DMS153 treated with DMSO at 0.1 percent for 48 hours (cell line): ENCODE results near the gene MALRD1.

Source experiments
- DNase-seq: peaks from one replicate; lab custom pipeline; 2025; ENCODE audit not compliant: unreplicated experiment; lab: John Stamatoyannopoulos, UW

Gene MALRD1

DNA sequence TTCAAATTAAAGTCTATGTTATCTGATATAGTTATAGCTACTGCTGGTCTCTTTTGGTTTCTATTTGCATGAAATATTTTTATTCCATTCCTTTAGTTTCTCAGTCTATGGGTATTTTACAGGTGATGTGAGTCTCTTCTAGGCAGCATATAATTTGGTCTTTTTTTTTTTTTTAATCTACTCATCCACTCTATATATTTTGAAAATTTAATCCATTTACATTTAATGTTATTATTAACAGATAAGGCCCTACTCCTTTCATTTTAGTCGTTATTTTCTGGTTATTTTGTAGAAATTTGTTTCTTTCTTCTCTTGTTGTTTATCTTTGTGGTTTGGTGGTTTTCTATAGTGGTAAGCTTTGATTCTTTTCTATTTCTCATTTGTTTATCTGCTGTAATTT, 58.8 kb downstream of the MALRD1 start:
- DNase-seq: no peak

DNA sequence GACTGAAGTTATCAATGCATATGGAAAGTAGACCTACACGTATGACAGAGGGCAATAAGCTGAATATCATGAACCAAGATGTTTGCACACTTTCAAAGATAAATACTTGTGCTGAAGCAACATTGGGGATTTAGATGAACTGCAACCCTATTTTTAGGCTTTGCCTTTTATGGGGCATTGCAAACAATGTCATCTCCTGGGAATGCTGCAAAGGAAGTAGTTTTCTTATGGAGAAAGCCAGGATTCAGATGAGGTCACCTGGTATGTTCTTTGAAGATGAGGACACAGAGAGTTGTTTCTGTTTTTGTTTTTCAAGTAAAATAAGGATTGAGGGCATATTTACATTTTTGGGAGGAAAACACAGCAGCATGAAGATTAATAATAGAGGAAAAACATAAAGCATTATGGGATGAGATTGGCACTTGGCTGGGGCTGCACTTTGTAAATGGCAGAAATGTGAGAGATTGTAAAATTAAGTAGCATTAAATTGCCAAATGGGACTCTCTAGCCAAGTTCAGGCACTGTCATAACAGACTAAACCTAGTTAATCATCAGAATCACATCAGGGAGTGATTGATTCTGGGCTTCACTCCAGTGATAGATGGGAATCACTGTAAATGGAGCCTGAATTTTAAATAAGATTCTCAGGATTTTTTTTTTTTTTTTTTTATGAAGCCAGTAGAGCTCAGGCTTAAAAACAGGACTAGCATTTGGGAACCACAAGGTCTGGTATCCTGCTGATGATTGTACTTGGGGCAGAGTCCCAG, 63.1 kb downstream of the MALRD1 start:
- no peak for DNase-seq

DNA sequence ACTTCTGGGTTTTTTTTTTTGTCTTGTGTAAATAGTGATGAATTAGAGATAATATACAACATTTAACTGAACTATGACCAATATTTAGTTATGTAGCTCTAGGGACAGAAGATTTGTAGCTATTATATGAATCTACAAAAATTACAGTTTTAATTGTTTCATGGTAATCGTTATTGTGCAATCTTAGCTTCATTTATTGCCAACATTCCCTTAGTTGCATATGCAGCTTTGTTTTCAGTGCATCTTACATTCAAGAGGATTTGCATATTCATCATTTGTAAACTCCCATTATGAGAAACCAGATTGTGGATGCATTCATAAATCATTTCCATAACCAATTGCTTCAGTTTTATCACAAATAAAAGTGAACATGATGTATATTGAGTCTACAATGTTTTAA, 68.8 kb downstream of the MALRD1 start:
- DNase-seq: no peak

DNA sequence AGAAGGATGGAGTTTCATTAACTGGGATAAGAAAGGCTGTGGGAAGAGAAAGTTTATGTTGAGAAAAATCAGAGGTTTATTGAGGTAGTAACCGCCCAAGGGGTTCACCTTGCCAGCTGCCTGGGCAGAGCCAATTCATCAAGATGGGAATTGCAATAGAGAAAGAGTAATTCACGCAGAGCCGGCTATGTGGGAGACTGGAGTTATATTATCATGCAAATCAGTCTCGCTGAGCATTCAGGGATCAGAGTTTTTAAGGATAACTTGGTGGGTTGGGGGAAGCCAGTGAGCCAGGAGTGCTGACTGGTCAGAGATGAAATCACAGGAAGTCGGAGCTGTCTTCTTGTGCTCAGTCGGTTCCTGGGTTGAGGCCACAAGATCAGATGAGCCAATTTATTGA, 70.6 kb downstream of the MALRD1 start:
- no peak for DNase-seq

DNA sequence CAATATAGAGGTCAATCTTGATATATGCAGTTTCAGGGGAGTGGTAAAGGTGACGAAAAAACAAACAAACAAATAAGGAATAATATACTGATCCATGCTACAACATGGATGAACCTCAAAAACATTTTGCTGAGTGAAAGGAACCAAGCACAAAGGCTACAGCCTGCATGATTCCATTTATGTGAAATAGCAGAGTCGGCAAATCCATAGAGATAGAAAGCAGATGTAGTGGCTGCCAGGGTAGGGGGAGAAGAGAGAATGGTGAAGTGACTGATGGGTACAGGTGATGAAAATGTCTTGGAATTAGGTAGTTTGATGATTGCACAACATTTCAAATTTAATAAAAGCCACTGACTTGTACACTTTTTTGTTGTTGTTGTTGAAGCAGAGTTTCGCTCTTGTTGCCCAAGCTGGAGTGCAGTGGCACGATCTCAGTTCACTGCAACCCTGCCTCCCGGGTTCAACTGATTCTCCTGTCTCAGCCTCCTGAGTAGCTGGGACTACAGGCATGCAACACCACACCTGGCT, 71.8 kb downstream of the MALRD1 start:
- DNase-seq: no peak

DNA sequence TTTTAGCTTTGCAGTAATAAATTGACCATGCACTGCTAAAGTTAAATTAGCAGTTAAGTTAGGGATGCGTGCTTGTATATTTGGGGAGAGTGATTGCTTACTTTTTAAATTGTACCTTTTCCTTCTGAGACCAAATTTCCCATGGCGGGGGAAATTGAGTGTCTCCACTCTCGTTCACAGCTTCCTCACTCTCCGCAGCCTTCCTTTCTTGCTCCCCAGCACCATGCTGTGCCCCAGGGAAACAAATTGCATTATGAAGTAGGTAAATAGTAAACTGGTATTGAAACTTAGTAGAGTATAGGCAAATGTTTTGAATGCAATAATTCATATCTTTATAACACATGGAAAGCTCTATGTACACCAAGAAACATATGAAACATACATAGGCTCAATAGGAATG, 85.4 kb downstream of the MALRD1 start:
- no peak for DNase-seq

DNA sequence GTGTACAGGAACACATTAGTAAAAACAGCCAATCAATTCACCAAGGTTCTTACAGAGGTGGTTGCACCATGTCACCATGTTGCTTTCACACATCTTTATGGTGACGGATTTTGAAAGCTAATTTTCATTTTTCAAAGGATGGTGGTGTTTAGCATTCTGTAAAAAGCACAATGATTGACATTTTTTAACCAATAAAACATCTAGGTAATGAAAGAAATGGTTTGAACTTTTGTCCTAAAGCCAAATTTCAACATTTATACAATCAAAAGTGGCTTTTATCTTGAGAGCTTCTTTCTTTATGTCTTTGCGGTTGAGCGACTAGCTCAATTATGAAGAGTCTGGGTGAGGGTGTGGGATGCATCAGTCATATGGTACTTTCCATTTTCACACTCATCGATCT, 94.4 kb downstream of the MALRD1 start:
- no peak for DNase-seq

DNA sequence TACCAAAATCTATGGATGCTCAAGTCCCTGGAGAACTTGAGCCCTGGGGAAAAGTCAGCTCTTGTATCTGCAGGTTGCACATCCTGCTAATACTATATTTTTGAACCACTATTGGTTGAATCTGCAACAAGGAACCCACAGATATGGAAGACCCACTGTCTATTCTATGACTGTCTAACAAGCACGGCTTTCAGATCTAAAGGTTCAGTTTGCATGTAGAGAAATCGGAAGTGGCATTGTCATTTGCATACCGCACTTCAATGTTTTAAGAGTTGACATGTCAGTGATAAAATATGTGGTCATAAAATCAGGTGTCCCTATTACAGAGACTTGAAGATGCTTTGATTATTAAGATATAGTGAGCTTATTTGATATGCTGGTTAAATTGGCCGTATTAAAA, 95.6 kb downstream of the MALRD1 start:
- DNase-seq: no peak

DNA sequence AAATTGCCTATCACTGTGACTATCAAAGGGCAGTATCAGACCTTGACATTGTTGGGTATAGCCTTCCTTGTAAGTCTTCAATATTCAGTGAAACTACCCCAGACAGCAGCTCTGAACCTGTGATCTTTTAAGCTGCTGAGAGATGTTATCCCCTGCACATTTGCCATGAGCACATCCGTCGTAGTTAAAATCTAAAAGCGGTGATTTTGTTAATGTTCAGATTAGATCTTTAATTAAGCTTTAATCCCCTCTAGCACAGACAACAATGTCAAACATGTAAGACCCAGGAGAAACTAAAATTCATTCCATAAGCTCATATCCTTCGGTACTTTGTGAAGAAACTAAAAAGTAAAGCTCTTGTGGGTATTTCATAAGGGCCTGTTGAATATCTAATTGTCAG, 105.8 kb downstream of the MALRD1 start:
- DNase-seq: no peak

DNA sequence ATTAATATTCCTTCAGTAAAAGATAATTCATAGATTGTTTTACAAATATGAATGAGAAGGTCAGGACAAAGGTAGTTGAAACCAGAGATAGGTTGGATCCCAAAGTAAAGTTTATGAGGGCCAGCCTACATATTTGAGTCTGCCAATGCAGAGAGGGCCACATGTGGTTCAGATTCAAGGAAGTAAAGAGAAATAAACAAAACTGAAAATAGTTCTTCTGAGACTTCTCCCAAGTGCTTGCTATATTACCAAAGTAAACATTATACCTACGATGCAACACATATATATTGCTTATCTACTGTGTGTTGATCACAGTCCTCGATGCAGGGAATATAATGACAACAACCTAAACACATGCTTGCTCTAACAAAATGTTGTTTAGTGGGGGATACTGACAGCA, 109.8 kb downstream of the MALRD1 start:
- no peak for DNase-seq

DNA sequence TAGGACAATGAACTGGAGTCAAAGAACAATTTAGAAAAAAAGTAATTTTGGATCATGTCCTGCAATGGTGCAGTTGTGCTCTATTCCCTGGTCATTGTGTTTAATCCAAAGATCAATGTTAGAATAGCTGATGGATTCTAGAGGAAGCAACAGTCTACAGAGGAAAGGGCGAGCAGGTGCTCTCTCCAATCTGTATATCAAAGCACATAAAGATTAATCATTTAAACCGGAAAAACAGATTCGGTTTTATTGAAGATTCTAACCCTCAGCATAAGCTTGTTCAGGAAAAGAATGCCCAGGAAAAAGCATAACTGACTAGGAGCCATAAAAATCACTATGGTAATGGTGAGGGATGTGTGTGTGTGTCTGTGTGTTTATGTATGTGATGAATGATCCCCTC, 110.3 kb downstream of the MALRD1 start:
- no peak for DNase-seq

DNA sequence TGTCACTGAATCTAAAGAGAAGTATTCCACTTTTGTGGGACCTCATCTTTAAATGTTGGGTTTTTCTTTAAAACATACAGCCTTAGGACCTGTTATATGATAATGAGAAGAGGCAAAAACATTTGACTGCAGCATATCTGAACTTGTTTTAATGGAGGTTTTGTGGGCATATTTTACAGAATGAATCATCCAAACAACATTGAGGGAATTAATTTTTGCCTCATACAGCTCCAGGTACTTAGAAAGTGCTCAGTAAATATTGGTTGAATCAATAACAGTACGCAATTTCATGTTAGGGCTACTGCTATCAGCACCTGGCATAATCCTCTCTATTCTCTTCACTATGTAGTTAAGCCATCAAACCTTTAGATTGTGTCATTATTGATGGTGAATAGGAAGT, 115.9 kb downstream of the MALRD1 start:
- DNase-seq: no peak

DNA sequence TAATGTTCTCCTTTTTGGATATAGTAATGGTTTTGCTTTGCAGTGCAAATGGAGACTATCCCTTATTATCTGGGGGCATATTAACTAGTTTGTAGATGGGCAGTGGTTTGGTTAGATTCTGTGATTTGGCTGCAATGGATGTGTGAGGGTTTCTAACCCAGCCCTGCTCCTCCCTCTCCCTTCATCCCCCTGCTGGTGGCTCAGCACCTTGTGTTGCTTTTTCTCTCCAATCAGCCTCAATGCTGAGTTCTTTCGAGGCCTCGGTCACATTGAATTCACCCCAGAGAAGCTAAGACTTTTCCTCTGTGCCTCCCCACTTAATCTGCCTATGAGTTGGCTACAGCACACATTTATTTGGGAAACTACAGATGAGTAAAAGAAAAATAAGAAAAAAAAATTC, 120.0 kb downstream of the MALRD1 start:
- DNase-seq: no peak

DNA sequence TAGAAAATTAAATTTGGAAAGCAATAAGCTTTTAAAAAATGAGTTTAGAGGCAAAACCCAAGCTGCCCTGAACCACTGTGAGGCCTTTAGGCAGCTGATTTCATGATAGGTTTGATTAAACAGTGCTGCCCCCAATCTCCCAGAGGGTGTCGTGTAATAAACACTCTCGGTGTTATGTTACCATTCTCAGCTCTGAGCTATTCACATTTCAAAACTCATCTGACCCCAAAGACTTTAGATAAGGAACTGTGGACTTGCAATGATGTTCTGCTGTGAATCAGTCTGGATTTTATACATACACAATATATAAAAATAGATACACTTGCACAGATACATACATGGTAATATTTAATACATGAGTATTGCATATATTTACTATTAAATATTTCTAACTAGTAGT, 120.4 kb downstream of the MALRD1 start:
- DNase-seq: no peak

DNA sequence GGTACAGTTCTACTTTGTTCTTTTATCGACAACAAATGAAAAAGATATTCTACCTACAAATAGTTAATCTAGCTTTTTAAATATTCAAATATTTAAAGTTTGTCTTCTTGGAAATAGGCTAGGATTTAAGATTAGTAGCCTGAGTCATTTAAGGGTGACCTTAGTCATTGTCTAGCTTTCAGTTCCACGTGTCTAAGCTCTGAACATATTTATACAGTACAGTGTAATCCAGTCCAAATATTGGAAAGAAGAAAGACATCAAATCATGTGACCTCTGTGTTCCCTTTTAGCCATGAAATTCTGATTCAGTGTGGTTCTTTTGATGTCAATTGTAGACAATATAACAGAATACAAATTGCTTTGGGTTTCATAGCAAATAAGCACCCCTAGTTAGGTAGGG, 121.1 kb downstream of the MALRD1 start:
- DNase-seq: no peak

DNA sequence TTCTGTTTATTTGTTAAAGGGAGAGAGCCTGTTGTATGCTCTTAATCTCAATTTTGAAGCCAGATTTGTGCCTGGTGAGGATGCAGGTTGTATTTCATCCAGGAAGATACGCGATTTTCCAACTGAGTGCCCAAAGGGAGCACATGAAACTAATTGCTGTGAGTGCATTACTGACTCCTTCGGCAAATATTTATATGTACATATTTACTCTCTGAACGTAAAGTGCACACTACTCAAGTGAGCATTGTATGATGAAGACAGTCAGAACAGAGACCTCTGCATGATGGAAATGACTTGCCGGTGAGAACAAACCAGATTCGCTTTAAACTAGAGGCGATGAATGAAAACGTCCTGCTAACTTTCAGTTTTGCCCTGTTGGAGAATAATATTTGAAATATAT, 130.1 kb downstream of the MALRD1 start:
- no peak for DNase-seq

DNA sequence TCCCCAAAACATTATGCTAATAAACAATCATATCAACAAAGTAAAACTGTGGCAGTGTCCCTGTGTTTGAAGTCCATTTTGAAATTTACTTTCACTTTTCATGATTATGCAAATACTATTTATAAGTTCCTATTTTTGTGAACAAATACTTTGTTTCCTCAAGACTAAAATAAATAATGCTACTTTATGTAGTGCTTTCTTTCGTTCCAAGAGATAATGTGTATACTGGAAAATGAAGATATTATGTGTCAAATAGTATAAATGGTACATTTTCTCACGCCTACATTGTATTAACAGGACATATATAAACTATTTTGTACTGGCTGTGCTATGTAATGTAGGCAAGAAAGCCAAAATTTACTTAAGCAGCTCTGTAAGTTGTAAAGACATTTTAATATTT, 136.3 kb downstream of the MALRD1 start:
- no peak for DNase-seq

DNA sequence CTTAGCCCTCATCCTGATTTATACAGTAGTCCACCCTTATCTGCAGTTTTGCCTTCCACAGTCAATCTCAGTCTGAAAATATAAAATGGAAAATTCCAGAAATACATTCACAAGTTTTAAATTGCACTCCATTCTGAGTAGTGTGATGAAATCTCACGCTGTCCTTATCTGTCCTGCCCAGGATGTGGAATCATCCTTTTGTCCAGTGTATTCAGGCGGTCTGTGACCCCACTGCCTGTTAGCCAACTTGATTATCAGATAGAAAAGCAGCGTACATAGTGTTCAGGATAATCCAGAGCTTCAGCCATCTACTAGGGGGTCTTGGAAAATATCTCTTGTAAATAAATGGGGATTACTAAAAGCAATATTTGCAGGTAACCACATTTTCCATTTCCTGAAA, 146.3 kb downstream of the MALRD1 start:
- no peak for DNase-seq

DNA sequence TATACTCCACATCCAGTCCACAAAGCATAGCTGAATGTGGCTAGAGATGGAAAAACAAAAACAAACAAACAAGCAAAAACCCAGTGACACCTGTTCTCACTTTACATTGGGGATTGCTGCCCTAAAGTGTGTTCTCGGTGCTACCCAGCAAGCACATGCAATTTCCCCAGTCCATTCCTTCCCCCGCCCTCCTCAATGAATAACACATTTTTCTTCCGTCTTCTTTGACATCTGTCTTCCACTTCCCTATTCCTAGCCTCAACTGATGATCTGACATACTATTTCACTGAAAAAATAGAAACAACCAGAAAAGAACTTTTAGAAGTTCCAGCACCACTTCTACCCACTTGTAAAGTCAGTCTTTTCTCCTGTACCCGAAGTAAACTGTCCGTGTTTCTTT, 147.1 kb downstream of the MALRD1 start:
- DNase-seq: no peak

DNA sequence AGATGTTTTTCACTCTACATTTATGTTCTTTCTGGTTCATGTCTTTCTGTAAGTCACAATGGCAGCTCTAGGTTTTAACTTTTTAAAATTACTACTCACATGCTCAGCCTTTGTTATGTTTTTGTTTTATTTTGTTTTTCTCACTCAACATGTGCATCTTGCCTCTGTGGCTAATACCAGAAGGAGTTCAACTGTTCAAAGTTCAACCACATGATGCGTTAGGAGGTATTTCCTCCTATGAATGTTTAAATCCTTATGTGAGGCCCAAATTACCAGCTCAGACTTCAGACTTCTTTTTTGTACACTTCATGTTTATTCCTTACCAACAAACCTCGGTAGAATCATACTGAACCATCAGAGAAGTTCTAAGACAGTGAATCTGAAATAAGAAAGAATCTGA, 151.6 kb downstream of the MALRD1 start:
- DNase-seq: no peak

DNA sequence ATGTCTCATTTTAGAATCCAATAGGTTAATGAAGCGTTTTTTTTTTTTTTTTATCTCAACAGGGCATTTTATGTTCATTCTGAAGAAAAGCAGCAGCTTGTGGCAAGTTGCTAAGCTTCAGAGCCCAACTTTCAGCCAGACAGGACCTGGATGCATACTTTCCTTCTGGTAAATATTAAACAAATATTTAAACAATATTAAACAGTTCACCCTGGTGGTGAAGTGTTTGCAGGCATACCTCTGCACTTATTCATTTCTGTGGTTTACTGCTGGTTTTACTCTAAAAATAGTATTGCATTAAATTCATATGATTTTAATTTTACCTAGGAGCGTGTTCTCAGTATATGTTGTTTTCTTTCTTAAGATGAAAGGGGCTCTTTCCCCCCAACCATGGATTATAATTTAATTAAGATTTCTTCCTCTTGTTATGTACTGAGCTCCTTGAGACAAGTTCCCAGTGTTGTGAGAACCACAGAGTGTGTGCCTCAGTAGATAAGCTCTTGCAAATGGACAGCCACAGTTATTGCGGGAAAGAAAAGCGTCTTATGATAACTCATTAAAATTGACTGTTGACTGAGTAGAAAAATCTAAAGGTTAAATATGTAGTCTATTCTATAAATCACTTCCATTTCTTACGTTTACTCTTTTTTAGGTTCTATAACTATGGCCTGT, 155.8 kb downstream of the MALRD1 start:
- no peak for DNase-seq

DNA sequence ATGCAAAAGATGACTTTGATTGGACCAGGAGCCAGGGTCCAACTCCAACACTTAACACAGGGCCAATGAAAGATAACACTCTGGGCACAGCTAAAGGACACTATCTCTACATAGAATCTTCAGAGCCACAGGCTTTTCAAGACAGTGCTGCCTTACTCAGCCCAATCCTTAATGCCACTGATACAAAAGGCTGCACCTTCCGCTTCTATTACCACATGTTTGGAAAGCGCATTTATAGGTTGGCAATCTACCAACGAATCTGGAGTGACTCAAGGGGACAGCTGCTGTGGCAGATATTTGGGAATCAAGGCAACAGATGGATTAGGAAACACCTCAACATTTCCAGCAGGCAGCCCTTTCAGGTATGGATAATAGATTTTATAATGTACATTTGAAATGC, 160.7 kb downstream of the MALRD1 start:
- peak; percentile 0 for DNase-seq

DNA sequence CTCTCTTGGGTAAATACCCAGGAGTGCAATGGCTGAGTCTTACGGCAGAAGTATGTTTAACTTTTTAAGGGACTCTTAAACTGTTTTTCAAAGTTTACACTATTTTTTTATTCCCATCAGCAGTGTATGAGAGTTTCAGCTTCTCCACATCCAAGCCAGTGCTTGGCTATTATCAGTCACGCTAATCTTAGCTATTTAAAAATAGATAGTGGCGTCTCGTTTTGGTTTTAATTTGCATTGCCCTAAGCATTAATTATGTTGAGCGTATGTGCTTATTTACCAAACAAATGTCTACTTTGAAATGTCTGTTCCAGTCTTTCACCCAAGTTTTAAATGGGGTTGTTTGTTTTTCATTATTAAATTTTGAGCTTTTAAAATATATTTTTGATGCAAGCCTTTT, 164.0 kb downstream of the MALRD1 start:
- DNase-seq: no peak
